Heart right ventricle (tissue), 16 donors: ENCODE measurements around the gene BTBD10. TPM values are rescaled to one million over a fixed set of nuclear protein-coding genes. Genes with fewer than 3 reads are reported as not detected.
"Not testable (repeated sequence)": the region's sequence is repeated elsewhere in the genome, so short reads cannot be mapped to it uniquely, and the experiment has no call there.

ENCODE experiments used
- ATAC-seq, 8 donors: fragments of 200-7000 bp; cut with Tn5 transposase; one replicate each; pipeline ENCODE4 v1.9.1; 2020; ENCODE audit warnings: mild to moderate bottlenecking in 8 of 8, moderate library complexity in 8 of 8, moderate number of reproducible peaks in 1 of 8
- DNase-seq, 2 donors: peaks; one replicate each; pipeline ENCODE4 v3.0.0-alpha.2; 2020
- H3K27ac ChIP-seq, 10 donors: fragments of 200-600 bp; sonication (generic) in 2 of 10; one replicate each; pipeline versions ENCODE4 v1.5.0 to v1.8.0; 2020 to 2022; ENCODE audit warnings: mild to moderate bottlenecking in 3 of 10
- H3K27me3 ChIP-seq, 7 donors: fragments of 200-600 bp; one replicate each; pipeline ENCODE4 v1.8.0; 2021 to 2022; ENCODE audit warnings: mild to moderate bottlenecking in 2 of 7
- H3K36me3 ChIP-seq, 9 donors: fragments of 200-600 bp; sonication (generic) in 1 of 9; one replicate each; pipeline versions ENCODE4 v1.5.0 to v1.8.0; 2020 to 2022; ENCODE audit warnings: mild to moderate bottlenecking in 2 of 9
- H3K4me1 ChIP-seq, 9 donors: fragments of 200-600 bp; sonication (generic) in 1 of 9; one replicate each; pipeline versions ENCODE4 v1.5.0 to v1.8.0; 2020 to 2022; ENCODE audit warnings: mild to moderate bottlenecking in 4 of 9
- H3K4me3 ChIP-seq, 10 donors: fragments of 200-600 bp; sonication (generic) in 2 of 10; one replicate each; pipeline versions ENCODE4 v1.5.0 to v1.8.0; 2020 to 2022; ENCODE audit warnings: mild to moderate bottlenecking in 7 of 10, moderate library complexity in 2 of 10
- H3K9me3 ChIP-seq, 11 donors: fragments of 200-600 bp in 10 of 11; sonication (generic) in 2 of 11; one replicate each; pipeline versions ENCODE4 v1.5.0 to v1.8.0; 2013 to 2022; ENCODE audit warnings: mild to moderate bottlenecking in 2 of 11, control low read depth in 1 of 11, moderate library complexity in 1 of 11
- CTCF ChIP-seq, 9 donors: fragments of 200-600 bp; sonication (generic) in 2 of 9; IDR thresholded peaks; one replicate each; pipeline versions ENCODE4 v1.5.0 to v1.8.0; 2021 to 2022; ENCODE audit warnings: antibody characterized with exemption in 9 of 9, mild to moderate bottlenecking in 5 of 9, moderate library complexity in 1 of 9
- WGBS, 2 donors: extraction: QIAGEN DNeasy Blood & Tissue Kit; methylation state at CpG; one replicate each; pipeline ENCODE4 v1.1.7; 2013; ENCODE audit warnings: inconsistent platforms in 1 of 2; 5-methylcytosine and 5-hydroxymethylcytosine counted together
- intact Hi-C, 10 donors: fragments of 100-400 bp; cut with DNase I; formaldehyde crosslinking; loops; one replicate each; pipeline versions ENCODE4 v1.11.1 to v1.14.2; 2022
- polyA plus RNA-seq, 2 donors: library from polyadenylated mRNA; stranded (reverse); fragments of 200-250 nt; gene quantifications; one replicate each; pipeline ENCODE4 v1.2.3, GENCODE V29; 2013
- total RNA-seq, 10 donors: library from RNA; stranded (reverse); fragmentation: NEBNext Ultra II Directional in 3 of 10; extraction: Animal tissue kit (Norgen Biotek cat#: 25700) in 3 of 10; gene quantifications; one replicate each; pipeline versions ENCODE4 v1.2.1 to v1.2.4, GENCODE V29; 2021 to 2023
- donor health status: Arrhythmogenic right ventricular cardiomyopathy.
- donor health status: ischemic (EF 13 %, LVEDD 7.1; RV severe dilation, severe dysfunction).
- donor health status: healthy with polysubstance abuse.
- donor health status: DM: no; HTN: yes; CAD: no.
- donor health status: DM: no; HTN: no; CAD: no.
- donor health status: ischemic (EF 25% LVEDD 6.9; RV normal size, moderate dysfunction).
- donor health status: ischemic (EF 25% LVEDD 5.7; RV mildly dilated, moderate dysfunction).
- donor health status: healthy.
- donor health status: DM: yes; HTN: yes; CAD: no.
- donor health status: Ischemic cardiomyopathy.
- donor health status: ischemic (EF 35%, LVEDD 5.7; RV mildly dilated, moderate dysfunction).
- donor health status: nonischemic (EF 11% LVEDD 7.7; RV severe dilation, severe dysfunction).
- donor health status: DM: yes; HTN: yes; CAD: no.
- donor health status: PGD.
- donor health status: ischemic (EF 29% LVEDD 5.4; RV normal size, mild dysfunction).
- donor health status: nonischemic (EF 23%, LVEDD 6.1; RV moderate dilation, normal function).

BTBD10 gene
- total and polyA plus RNA-seq, 12 donors = 6.8 to 36.5 (median 23.2) TPM

GRCh38 chr11:13445588-13445987, 17.4 kb downstream of the BTBD10 start:
- Histone ChIP-seq H3K27ac (no peak overlapping the region), H3K36me3 (no peaks in the 10 kb centered on the region), H3K9me3 (peaks cover 0 to 8% (median 0%) of the 10 kb centered on the region in 11 donors), H3K4me3 (no peak overlapping the region), H3K4me1 (peaks cover 2 to 41% (median 27%) of the 10 kb centered on the region in 9 donors), H3K27me3 (no peaks in the 10 kb centered on the region)
- 96 to 97% methylated on average over 2 of the region's 2 CpGs for WGBS, 2 donors
- DNase-seq (no peak), ATAC-seq (no peak)
- intact Hi-C loops = no loop called here
- TF ChIP-seq CTCF (IDR thresholded peaks at IDR 0.05) = no peak

GRCh38 chr11:13440100-13440855, 22.7 kb downstream of the BTBD10 start:
- intact Hi-C loops = no loop called here
- Histone ChIP-seq H3K4me3 (peak overlapping the region in 9 of 10 donors; percentile 4 to 48 (median 36)), H3K36me3 (no peaks in the 10 kb centered on the region), H3K27me3 (no peaks in the 10 kb centered on the region), H3K4me1 (peaks cover 0 to 22% (median 19%) of the 10 kb centered on the region in 9 donors), H3K27ac (peak overlapping the region in 8 of 10 donors; percentile 3 to 65 (median 29)), H3K9me3 (no peaks in the 10 kb centered on the region)
- no peak for TF ChIP-seq CTCF (IDR thresholded peaks at IDR 0.05)
- peak; percentile 91 to 99 (median 96) for ATAC-seq
- WGBS, 2 donors = 17 to 20% methylated on average over 8 of the region's 8 CpGs
- peak in 1 of 2 donors; percentile 17 for DNase-seq

- intact Hi-C loops = no loop called here
- Histone ChIP-seq H3K4me1 (peaks cover 0 to 25% (median 20%) of the 10 kb centered on the region in 9 donors), H3K27ac (no peak overlapping the region), H3K36me3 (no peaks in the 10 kb centered on the region), H3K4me3 (no peak overlapping the region), H3K9me3 (no peaks in the 10 kb centered on the region), H3K27me3 (no peaks in the 10 kb centered on the region)
- WGBS, 2 donors = 97 to 100% methylated on average over 1 of the region's 1 CpG
- ATAC-seq (no peak), DNase-seq (no peak)
- no peak for TF ChIP-seq CTCF (IDR thresholded peaks at IDR 0.05)
Measured at GRCh38 chr11:13438291-13438690, 24.7 kb downstream of the BTBD10 start.

DNA sequence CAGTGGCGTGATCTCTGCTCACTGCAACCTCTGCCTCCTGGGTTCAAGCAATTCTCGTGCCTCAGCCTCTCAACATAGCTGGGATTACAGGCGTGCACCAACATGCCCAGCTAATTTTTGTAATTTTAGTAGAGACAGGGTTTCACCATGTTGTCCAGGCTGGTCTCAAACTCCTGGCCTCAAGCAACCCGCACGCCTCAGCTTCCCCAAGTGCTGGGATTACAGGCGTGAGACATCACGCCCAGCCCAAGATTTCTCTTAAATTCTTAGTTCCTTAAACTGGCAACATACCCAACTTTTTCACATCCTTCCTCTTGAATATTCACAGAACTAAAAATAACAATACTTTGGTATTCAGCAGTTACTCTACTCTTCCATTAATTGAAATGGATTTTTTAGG, 26.2 kb downstream of the BTBD10 start:
- DNase-seq, H3K4me3 ChIP-seq, intact Hi-C loops, H3K27me3 ChIP-seq, H3K27ac ChIP-seq, H3K36me3 ChIP-seq, ATAC-seq, H3K9me3 ChIP-seq: not testable (repeated sequence)
- 92 to 98% methylated on average over 7 of the region's 7 CpGs for WGBS, 2 donors
- peaks cover 0 to 29% (median 24%) of the 10 kb centered on the region in 9 donors for H3K4me1 ChIP-seq
